K562 (cell line): ENCODE measurements around the gene C11orf86. TPM values are rescaled to one million over a fixed set of nuclear protein-coding genes. Genes with fewer than 3 reads are reported as not detected.

Experiments
- CBX3 ChIP-seq, 2 experiments: IDR thresholded peaks; 1 replicate in 1 of 2; 2 replicates in 1 of 2; pipeline ENCODE4 v1.6.1; 2012; ENCODE audit warnings: inconsistent platforms in 2 of 2, low read length in 2 of 2, borderline replicate concordance in 1 of 2, control low read depth in 1 of 2
- COPS2 ChIP-seq: fragments of 450-650 bp; conservative IDR thresholded peaks from 2 replicates; pipeline ENCODE4 v1.6.1; 2016; ENCODE audit warnings: mild to moderate bottlenecking, moderate library complexity
- DPF2 ChIP-seq: fragments of 450-650 bp; IDR thresholded peaks from 2 replicates; pipeline ENCODE4 v1.6.1; 2016
- ERF ChIP-seq: fragments of 450-650 bp; formaldehyde crosslinking; IDR thresholded peaks from 2 replicates; pipeline ENCODE4 v1.4.0; 2020; ENCODE audit warnings: mild to moderate bottlenecking, mixed read lengths
- L3MBTL2 ChIP-seq: fragments of 450-650 bp; IDR thresholded peaks from 2 replicates; pipeline ENCODE4 v1.6.1; 2016; ENCODE audit warnings: mild to moderate bottlenecking, moderate library complexity
- LARP7 ChIP-seq: fragments of 450-650 bp; IDR thresholded peaks from 2 replicates; pipeline ENCODE4 v1.6.1; 2016
- NFE2 ChIP-seq: IDR thresholded peaks from 2 replicates; pipeline ENCODE4 v1.6.1; 2014; ENCODE audit warnings: antibody characterized with exemption, low read depth
- NFXL1 ChIP-seq: fragments of 450-650 bp; formaldehyde crosslinking; IDR thresholded peaks from 2 replicates; pipeline ENCODE4 v1.4.0; 2021; ENCODE audit warnings: mild to moderate bottlenecking
- POLR2G ChIP-seq: fragments of 200-400 bp; formaldehyde crosslinking; IDR thresholded peaks from 2 replicates; pipeline ENCODE4 v1.6.1; 2017; ENCODE audit warnings: low read depth, mild to moderate bottlenecking, antibody characterized with exemption, low read length, moderate library complexity
- RREB1 ChIP-seq: fragments of 250-450 bp; sonication (Bioruptor Pico); IDR thresholded peaks from 2 replicates; pipeline ENCODE4 v1.4.0; 2020
- SMAD1 ChIP-seq: fragments of 150-350 bp; IDR thresholded peaks from 2 replicates; pipeline ENCODE4 v1.6.1; 2014; ENCODE audit warnings: low read length, low read depth; ENCODE audit not compliant: partially characterized antibody
- TRIM24 ChIP-seq, 2 experiments: fragments of 450-650 bp; IDR thresholded peaks; 2 replicates each; pipeline ENCODE4 v1.6.1; 2016
- TRIM25 ChIP-seq: fragments of 450-650 bp; IDR thresholded peaks from 2 replicates; pipeline ENCODE4 v1.7.0; 2016; ENCODE audit warnings: borderline replicate concordance
- ZBTB1 ChIP-seq: sonication (generic); formaldehyde crosslinking; IDR thresholded peaks from 2 replicates; pipeline ENCODE4 v1.8.1; 2023; ENCODE audit warnings: missing genetic modification reagents, low read depth, mild to moderate bottlenecking, borderline replicate concordance
- ZKSCAN8 ChIP-seq: fragments of 200-800 bp; sonication (Bioruptor generic); IDR thresholded peaks from 2 replicates; pipeline ENCODE4 v1.6.1; 2016; ENCODE audit warnings: missing genetic modification characterization, missing compliant biosample characterization
- ZNF561 ChIP-seq: fragments of 450-650 bp; formaldehyde crosslinking; conservative IDR thresholded peaks from 2 replicates; pipeline ENCODE4 v1.4.0; 2020; ENCODE audit warnings: mild to moderate bottlenecking, moderate library complexity
- ZNF830 ChIP-seq: fragments of 250-450 bp; sonication (Bioruptor Pico); IDR thresholded peaks from 2 replicates; pipeline ENCODE4 v1.5.0; 2021; ENCODE audit warnings: mild to moderate bottlenecking
- polyA plus RNA-seq, 8 experiments: library from polyadenylated mRNA; depleted of rRNA in 4 of 8; stranded (reverse) in 5 of 8; unstranded in 3 of 8; fragments of >200 nt; fragmentation: Nextera tagmentation in 2 of 8; fragmentation: Illumina TruSeq in 1 of 8; extraction: Ambion mirVana in 2 of 8; extraction: Trizol in 1 of 8; gene quantifications; 2 replicates each; pipeline versions ENCODE4 v1.2.1 to v1.2.3, GENCODE V29; 2011 to 2014; ENCODE audit warnings: inconsistent platforms in 1 of 8, missing spikeins in 1 of 8
- total RNA-seq, 7 experiments: library from RNA; depleted of rRNA in 6 of 7; stranded (reverse); fragments of >200 nt in 6 of 7; fragmentation: Illumina TruSeq in 2 of 7; extraction: Trizol in 2 of 7; gene quantifications; 2 replicates each; pipeline versions ENCODE4 v1.2.1 to v1.2.3, GENCODE V29; 2011 to 2021; ENCODE audit warnings: low replicate concordance in 1 of 7
- TF ChIP-seq, protein P1 (sequence below): fragments of 450-650 bp; IDR thresholded peaks from 2 replicates; pipeline ENCODE4 v1.6.1; 2016; ENCODE audit warnings: missing biosample characterization, missing genetic modification characterization
- TF ChIP-seq, protein P2 (sequence below): fragments of 250-450 bp; sonication (Bioruptor Pico); IDR thresholded peaks from 2 replicates; pipeline ENCODE4 v1.5.0; 2022; ENCODE audit warnings: mild to moderate bottlenecking

Gene C11orf86
- total and polyA plus RNA-seq, 9 of the 15 experiments (the other 6 are each of a cell fraction or from before 2014, with no cell fraction given): not detected

DNA sequence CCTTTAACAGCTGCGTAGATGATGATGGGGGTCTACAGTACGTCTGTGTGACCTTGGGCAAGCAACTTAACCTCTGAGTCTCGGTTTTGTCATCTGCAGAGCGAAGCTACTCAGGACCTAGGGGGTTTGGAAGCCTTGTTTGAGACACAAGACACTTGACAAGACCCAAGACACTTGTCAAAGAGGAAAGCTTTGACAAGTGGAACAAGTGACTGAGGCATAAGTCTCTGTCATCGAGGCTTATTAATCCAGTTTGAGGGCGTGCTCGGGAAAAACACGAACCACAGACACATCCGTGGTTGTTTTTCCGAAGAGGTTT lies 16.2 kb upstream of the C11orf86 start (continued):
- peak; percentile 72; the same call in 1 of the 2 replicates for TF ChIP-seq RREB1 (CRISPR knock-in tag)
- no peak for TF ChIP-seq ZBTB1
- TF ChIP-seq LARP7: no peak
- no peak for TF ChIP-seq COPS2
- no peak for TF ChIP-seq NFE2
- TF ChIP-seq NFXL1 (CRISPR knock-in tag): no peak
- TF ChIP-seq SMAD1: no peak
- no peak for TF ChIP-seq POLR2G
- TF ChIP-seq ERF: 0 out of 2 replicates have a peak, but pooled peaks have one; percentile 3
- peak; percentile 22 for TF ChIP-seq DPF2
- peak; percentile 23; the same call in 1 of the 2 replicates for TF ChIP-seq L3MBTL2
- TF ChIP-seq TRIM24 (IDR thresholded peaks at IDR 0.05): 0 out of 4 replicates have a peak, but pooled peaks of 1 of the 2 experiments have one; percentile 19
- TF ChIP-seq, protein P1, sequence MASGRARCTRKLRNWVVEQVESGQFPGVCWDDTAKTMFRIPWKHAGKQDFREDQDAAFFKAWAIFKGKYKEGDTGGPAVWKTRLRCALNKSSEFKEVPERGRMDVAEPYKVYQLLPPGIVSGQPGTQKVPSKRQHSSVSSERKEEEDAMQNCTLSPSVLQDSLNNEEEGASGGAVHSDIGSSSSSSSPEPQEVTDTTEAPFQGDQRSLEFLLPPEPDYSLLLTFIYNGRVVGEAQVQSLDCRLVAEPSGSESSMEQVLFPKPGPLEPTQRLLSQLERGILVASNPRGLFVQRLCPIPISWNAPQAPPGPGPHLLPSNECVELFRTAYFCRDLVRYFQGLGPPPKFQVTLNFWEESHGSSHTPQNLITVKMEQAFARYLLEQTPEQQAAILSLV: no peak
- TF ChIP-seq CBX3 (IDR thresholded peaks at IDR 0.05; ENCODE audit: borderline replicate concordance in 1 of 2, low read length in 2 of 2): no peak
- TF ChIP-seq, protein P2, sequence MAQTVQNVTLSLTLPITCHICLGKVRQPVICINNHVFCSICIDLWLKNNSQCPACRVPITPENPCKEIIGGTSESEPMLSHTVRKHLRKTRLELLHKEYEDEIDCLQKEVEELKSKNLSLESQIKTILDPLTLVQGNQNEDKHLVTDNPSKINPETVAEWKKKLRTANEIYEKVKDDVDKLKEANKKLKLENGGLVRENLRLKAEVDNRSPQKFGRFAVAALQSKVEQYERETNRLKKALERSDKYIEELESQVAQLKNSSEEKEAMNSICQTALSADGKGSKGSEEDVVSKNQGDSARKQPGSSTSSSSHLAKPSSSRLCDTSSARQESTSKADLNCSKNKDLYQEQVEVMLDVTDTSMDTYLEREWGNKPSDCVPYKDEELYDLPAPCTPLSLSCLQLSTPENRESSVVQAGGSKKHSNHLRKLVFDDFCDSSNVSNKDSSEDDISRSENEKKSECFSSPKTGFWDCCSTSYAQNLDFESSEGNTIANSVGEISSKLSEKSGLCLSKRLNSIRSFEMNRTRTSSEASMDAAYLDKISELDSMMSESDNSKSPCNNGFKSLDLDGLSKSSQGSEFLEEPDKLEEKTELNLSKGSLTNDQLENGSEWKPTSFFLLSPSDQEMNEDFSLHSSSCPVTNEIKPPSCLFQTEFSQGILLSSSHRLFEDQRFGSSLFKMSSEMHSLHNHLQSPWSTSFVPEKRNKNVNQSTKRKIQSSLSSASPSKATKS: no peak
- TF ChIP-seq ZNF830 (CRISPR knock-in tag): no peak
- TF ChIP-seq ZKSCAN8: no peak
- no peak for TF ChIP-seq ZNF561
- TF ChIP-seq TRIM25: no peak
